LNCaP clone FGC (cell line): ENCODE data around the gene CLPX.

Experiments
- DNase-seq: peaks from one replicate; pipeline ENCODE4 v3.0.0-alpha.2; 2011; ENCODE audit warnings: low read depth
- H3K4me3 ChIP-seq: 2 replicates; pipeline ENCODE4 v1.5.1; 2011; ENCODE audit warnings: mild to moderate bottlenecking, low read depth, low read length, control low read depth
- CTCF ChIP-seq: IDR thresholded peaks from 2 replicates; pipeline ENCODE4 v1.5.1; 2012; ENCODE audit warnings: mild to moderate bottlenecking; ENCODE audit not compliant: control insufficient read depth, insufficient read depth; ENCODE audit errors: extremely low read depth

Gene CLPX

GRCh38 chr15:65174509-65174908, 10.6 kb downstream of the CLPX start:
- TF ChIP-seq CTCF, result no peak
- DNase-seq, result no peak
- no peak overlapping the region for H3K4me3 ChIP-seq

DNA sequence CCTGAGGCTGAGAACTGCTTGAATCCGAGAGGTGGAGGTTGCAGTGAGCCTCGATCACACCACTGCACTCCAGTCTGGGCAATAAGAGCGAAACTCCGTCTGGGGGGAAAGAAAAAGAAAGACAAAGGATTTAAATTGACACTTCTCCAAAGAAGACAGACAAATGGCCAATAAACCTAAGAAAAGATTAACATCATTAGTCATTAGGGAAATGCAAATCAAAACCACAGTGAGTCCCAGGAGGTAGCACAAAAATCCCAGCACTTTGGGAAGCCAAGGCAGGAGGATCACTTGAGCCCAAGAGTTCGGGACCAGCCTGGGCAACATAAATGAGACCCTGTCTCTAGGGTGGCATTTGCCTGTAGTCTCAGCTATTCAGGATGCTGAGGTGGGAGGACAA, 12.6 kb downstream of the CLPX start:
- no peak overlapping the region for H3K4me3 ChIP-seq
- no peak for DNase-seq
- TF ChIP-seq CTCF, result no peak

- no peak overlapping the region for H3K4me3 ChIP-seq
- TF ChIP-seq CTCF, result no peak
- DNase-seq, result peak; percentile 80
Observed at GRCh38 chr15:65171428-65171827, 13.7 kb downstream of the CLPX start.

GRCh38 chr15:65165875-65166274, 19.3 kb downstream of the CLPX start:
- no peak overlapping the region for H3K4me3 ChIP-seq
- DNase-seq, result no peak
- no peak for TF ChIP-seq CTCF

DNA sequence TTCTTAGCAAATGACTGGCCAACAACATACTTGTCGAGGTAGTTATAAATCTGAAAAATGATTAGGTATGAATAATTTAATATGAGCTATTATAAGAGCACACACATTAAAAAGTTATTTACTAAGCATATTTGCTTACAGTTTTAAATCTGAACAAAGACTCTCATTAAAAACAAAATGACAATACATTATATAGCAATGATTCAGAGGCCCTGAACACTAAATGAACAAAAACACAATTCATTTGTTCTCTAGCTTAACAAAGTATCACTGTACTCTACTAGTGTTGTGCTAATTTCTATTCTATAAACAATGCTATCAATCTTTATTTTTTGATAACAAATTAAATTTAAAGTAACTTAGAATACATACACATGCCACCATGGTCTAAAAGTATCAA, 21.0 kb downstream of the CLPX start:
- H3K4me3 ChIP-seq, result no peak overlapping the region
- no peak for TF ChIP-seq CTCF
- no peak for DNase-seq

DNA sequence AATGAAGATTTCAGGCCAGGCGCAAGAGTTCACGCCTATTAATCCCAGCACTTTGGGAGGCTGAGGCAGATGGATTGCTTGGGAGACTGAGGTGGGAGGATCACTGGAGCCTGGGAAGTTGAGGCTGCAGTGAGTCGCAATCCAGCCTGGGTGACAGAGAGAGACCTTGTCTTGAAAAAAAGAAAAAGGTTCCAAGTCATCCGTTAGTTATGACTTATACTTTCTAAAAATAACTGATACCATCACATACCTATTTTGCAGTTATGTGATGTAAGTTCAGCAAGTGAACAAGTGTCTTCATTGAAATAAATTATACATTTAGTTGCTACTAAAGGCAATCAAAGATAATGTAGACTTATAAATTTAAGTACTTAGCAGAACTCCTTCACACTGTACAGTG, 22.1 kb downstream of the CLPX start:
- TF ChIP-seq CTCF, result no peak
- DNase-seq, result no peak
- no peak overlapping the region for H3K4me3 ChIP-seq

DNA sequence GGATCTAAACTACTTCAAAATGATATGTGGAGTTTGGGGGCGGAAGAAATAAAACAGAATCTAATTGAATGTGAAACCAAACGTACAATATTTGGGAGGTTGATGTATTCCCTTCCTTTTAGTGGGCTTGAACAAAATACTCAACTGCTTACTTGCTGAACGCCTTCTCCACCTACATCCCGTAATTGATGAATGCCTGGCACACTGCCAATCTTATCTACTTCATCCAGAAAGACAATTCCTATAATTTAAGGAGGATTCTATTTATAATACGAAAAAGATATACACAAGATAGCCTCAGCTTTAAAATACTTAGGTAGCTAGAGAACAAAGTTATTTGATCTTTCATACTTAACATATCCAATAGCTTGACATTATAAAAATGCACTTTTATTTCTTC, 28.4 kb downstream of the CLPX start:
- DNase-seq, result no peak
- H3K4me3 ChIP-seq, result no peak overlapping the region
- no peak for TF ChIP-seq CTCF
